OCI-LY3 (cell line): ENCODE data around the gene IL16.

ENCODE experiments used
- CTCF ChIP-seq: fragments of 200-600, 300-600 bp; sonication (generic); IDR thresholded peaks from 2 replicates; pipeline ENCODE4 v1.5.1; 2014; ENCODE audit warnings: antibody characterized with exemption, low read length, low read depth
- EZH2phosphoT487 ChIP-seq: fragments of 200-600 bp; shearing (Covaris generic); IDR thresholded peaks from 2 replicates; pipeline ENCODE4 v1.6.1; 2018; ENCODE audit warnings: antibody characterized with exemption, mixed run types, low read depth

DNA sequence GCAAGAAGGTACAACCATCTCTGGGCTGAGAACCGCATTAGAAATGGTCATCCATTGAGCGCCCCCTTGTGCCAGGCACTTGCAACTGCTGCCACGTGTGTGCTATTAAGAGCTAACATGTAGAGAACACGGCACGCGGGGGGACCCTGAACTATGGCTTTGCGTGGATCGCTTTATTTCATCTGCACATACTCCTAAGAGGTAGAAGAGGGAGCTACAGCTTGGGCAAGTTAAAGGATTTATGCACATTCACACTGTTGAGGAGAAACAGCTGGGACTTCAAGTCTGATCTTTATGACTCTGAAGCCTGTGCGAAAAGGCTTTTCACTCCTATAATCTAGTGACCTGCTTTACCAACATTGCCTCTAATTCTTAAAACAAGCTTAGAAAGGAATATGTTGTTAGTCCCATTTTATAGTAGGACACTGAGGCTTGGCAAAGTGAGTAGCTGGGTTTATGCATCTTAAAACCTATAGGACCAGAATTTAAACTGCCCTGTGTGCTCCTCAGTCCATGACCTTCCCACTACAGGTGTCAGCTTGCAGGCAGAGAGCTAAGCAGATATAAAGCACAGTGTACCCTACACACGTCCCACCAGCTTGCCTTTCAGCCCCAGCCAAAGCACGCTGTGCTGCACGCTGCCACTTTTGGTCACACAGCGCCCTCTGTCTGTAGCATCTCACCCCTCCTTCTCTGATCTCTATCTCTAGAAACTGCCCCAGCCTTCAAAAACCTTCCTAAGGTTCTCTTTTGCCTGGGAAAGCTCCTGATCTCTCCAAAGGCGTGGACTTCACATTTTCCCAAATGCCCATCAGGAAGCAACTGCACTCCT lies 69.5 kb downstream of the IL16 start:
- TF ChIP-seq CTCF (peak; percentile 95), EZH2phosphoT487 (no peak)
